Effector CD4-positive, alpha-beta T cell (primary cell): ENCODE results near the gene ARAP2.
A peak's percentile ranks its signal among the peaks of the same experiment; 100 is the strongest.

ENCODE experiments used
- DNase-seq: peaks from one replicate; pipeline ENCODE4 v3.0.0-alpha.2; 2020
- total RNA-seq: gene quantifications from one replicate; lab custom pipeline; 2026; lab: John Stamatoyannopoulos, UW

The ARAP2 gene, protein sequence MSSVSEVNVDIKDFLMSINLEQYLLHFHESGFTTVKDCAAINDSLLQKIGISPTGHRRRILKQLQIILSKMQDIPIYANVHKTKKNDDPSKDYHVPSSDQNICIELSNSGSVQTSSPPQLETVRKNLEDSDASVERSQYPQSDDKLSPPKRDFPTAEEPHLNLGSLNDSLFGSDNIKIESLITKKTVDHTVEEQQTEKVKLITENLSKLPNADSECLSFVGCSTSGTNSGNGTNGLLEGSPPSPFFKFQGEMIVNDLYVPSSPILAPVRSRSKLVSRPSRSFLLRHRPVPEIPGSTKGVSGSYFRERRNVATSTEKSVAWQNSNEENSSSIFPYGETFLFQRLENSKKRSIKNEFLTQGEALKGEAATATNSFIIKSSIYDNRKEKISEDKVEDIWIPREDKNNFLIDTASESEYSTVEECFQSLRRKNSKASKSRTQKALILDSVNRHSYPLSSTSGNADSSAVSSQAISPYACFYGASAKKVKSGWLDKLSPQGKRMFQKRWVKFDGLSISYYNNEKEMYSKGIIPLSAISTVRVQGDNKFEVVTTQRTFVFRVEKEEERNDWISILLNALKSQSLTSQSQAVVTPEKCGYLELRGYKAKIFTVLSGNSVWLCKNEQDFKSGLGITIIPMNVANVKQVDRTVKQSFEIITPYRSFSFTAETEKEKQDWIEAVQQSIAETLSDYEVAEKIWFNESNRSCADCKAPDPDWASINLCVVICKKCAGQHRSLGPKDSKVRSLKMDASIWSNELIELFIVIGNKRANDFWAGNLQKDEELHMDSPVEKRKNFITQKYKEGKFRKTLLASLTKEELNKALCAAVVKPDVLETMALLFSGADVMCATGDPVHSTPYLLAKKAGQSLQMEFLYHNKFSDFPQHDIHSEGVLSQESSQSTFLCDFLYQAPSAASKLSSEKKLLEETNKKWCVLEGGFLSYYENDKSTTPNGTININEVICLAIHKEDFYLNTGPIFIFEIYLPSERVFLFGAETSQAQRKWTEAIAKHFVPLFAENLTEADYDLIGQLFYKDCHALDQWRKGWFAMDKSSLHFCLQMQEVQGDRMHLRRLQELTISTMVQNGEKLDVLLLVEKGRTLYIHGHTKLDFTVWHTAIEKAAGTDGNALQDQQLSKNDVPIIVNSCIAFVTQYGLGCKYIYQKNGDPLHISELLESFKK (N-terminal part only)
- 175 reads per million, percentile 91 among the genes with 10 or more reads in this experiment for total RNA-seq

GRCh38 chr4:36244257-36245082, at the start of gene ARAP2:
ARAP2 (minus strand) TSS chr4:36244514; CDS start chr4:36229486, 15,028 bp downstream.
- peak; percentile 63 for DNase-seq

DNA sequence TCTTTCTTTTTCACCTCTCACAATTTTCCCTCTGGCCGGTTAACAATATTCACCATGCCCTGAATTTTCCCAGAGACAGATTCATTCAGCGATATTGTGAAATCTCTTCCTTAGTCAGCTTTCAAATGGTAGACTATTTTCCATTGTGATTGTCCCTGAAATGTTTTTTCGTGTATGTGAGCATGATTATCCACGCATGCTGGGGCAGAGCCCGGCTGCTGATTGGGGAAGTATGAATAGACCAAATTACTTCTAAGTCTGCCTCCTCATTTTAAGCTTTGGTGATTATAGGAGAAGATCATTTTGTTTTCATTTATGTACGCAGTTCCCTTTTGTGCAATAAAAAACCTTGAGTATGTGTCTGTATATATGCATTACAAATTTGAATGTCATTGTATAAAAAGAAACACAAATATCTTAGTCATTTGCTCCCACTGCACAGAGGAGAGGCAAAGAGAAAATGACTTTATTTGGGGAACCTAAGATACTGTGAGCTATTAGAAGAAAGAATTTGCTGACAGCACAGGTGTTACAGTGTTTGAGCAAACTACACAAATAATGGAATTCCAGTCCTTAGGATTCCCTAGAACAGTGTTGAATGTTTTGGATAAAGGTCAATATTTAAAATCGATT, 48.4 kb upstream of the ARAP2 start:
- DNase-seq: no peak

DNA sequence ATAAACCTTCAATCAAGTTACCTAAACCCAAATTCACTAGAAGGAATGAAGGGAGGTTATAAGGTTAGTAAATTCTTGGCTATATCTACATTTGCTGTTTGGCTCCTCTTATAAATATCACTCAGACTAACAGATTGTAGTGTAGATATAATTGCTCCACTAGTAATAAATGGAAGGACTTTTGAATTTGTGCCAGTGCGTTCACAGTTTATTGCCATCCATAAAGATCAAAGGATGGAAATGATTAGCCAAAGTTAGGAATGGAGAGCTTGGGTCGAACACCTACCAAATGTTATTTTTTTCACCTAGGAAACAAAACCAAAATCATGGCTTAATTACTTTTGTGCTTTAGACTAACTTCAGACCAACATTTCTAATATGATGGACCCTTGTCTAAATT, 46.3 kb upstream of the ARAP2 start:
- DNase-seq: no peak

DNA sequence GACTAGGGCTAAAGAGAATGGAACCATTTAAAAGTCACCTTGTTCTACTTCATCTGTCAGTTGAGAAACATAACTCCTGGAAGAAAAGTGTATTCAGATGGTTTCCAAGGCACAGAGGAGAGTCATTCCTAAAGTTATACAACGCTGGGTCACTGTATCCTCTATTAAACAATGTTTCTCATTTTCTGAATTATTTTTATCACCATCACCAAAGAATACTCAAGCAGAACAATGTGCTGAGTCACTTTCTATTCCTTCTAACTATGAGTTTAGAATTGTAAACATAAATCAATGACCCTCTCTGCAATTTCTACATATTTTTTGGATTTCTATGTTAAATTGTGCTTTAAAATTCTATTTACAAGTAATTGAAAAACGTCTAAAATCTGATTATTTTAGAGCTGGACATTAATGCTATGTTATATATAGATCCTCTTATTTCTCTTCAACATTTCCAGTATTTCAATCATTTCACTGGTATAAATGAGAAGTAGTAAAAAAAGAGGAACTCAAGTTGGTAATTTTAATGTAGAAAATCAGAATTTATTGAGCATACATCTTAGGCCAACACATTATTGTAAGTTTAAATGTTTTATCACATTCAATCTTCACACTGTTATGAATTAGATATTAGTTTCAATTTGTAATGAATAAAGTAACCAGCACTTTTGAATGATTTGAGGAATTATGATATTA, 44.6 kb upstream of the ARAP2 start:
- no peak for DNase-seq

- DNase-seq: no peak
Measured at GRCh38 chr4:36286481-36286871, 42.2 kb upstream of the ARAP2 start.

DNA sequence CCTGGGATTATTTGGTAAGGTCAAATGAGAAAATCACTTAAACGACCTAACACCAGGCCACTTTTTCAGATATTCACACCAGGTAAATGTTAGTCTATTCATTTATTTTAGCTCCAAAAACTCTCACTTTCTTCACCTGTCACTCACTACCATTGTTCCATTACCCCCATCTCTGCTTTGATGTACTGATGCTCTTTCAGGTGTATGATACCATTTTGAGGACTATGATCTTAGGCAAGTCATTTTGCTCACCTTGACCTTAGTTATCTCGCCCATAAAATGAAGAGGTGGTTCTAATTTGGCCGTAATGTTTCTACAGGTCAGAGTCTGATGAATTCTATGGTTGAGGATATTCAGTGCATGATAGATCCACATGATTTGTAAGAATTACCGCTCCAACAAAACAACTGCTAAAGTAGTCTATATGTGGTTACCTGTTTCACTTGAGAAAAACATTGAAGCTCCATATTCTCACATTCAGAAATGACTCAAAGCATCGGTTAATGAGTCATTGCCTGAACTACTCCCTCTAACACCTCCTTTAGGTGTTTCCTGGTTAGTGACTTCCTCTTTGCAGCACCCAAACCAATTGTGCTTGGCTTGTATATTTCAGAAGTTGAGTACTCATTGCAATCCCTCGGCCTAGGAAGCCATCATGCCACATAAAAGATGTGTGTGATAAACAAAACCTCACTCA, 41.6 kb upstream of the ARAP2 start:
- DNase-seq: peak; percentile 44

DNA sequence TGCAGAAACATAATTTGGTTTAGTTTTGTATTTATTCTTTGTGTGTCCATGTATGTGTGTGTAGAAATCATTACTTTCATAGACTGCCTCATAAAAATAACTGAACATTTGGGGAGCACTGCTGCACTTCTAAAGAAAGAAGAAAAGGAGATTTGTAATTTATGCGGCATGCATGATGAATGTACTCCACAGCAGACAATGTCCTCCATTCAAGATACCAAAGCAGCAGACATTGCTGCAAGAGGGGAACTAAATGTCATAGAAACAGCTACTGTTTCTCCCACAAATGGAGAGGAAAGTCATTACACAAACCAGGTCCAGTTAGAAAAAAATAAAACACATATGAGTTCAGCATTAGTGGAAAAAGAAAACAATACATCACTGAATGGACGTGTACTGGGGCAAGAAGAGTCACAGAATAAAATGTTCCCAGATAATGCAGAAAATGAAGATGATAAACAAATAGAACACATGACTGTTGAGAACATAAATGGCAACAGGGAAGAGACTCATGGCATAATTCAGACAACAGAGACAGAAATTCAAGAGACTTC, 39.7 kb upstream of the ARAP2 start:
- no peak for DNase-seq

DNA sequence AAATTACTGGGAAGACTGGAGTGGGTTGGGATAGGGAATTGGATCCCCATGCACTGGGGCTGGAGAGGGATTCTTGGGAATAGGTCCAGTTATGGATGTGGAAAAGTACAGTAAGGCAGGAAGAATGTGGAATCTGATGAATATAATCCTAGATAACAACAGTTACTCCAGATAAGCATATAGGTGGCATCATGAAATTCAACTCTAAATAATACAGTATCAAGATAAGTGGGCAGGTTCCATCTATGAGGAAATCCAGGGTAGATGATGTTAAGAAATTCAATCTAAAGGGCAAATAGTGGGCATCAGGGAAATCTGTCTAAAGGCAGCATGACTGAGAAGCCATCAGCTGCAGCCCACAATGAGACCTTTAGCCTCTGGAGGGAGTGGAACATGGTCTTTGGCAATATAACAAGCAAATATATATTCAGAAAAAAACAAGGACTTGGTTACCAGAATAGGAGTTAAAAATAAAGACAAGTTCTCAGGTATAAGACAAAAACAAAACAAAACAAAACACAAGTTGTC, 38.3 kb upstream of the ARAP2 start:
- DNase-seq: no peak

- DNase-seq: no peak
Measured at GRCh38 chr4:36281384-36282106, 37.2 kb upstream of the ARAP2 start, which contains the start of gene DTHD1. DTHD1 (plus strand) TSS chr4:36281616; CDS start chr4:36281759, 143 bp downstream.

DNA sequence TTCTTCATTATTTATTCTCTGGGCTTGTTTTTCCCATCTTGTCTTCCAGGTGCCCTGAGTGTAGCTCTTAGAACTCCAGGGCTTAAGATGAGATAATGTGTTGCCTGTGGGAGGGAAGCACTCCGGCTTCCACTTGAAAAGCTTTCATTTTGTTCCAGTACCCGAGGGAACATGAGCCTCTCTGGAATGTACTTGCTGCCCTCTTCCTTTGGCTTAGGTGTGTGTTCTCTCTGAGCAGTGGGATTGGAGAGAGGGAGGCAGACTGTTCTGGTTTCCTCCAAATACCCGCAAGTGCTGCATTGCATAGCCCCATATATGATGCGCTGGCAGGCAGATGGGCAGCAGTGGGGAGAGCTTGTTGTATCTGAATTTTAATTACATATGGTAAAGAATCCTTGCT, 36.2 kb upstream of the ARAP2 start:
- no peak for DNase-seq

DNA sequence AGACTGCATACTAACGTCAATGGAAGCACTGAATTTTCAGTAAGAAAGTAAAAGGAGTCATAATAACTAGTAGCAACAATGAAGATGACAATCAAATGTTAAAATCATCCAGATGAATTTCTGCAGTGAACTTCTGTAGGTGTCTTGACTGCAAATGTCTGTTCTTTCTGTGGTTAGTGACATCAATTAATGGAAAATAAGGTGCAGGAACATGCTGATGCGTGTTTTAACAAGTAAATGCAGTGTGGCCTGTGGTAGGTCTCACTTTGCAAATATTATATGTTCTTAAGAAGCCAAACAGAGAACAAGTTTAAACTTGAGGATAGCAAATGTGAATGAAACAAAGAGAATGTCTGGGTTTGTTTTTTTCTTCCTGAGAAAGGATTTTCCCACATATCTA, 34.5 kb upstream of the ARAP2 start:
- DNase-seq: no peak

DNA sequence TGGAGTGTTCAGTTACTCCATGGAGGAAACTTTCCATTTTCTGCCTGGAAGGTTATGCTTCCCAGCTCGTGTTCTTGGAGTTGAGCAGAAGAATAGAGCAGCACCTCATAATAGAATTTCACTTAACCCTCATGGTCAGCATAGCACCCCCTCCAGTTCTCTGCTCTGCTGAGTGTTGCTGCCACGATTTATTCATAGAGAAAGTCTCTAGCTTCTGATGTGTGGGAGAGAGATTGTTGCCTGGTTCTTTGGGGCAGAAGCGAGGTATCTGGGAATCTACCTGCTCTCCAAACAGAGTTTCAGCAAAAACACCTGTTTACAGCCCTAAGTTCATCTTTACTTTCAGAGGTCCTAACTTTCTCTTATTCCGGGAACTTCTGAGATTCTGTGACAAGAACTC, 33.2 kb upstream of the ARAP2 start:
- DNase-seq: no peak

DNA sequence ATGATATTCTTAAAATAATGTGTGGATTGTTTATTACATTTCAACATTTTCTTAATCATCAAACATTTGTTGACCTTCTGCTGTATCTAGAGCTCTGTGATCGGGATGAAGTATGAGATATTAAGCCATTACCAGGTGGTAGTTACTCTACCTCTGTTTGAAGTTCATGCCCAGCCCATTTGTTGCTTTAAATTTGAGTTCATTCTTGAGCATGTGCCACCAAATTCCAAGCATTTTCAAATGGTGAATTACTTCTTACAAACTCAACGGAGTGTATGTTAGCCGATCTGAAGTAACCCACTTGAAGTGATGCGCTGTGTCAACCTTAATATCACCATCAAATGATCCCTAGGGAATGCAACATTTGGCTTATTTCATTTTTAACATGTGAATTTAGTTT, 29.8 kb upstream of the ARAP2 start:
- no peak for DNase-seq

DNA sequence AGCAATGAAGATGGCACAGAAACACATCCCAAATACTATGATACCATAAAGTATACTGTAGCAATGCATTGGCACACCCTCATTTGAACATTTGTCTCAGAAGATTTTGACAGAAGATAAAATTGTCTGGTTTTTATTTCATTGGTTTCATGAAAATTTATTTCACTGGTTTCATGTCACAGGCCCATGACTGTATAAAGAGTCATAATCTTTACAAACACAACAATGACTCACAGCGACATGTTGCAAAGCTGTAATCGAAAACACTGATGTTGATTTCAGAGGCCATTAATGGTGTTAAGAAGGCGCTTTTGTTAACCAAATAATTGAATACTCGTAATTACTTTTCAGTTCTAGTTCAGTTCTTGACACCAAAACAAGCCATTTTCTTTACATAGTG, 29.0 kb upstream of the ARAP2 start:
- no peak for DNase-seq

GRCh38 chr4:36269533-36270173, 25.3 kb upstream of the ARAP2 start:
- no peak for DNase-seq

DNA sequence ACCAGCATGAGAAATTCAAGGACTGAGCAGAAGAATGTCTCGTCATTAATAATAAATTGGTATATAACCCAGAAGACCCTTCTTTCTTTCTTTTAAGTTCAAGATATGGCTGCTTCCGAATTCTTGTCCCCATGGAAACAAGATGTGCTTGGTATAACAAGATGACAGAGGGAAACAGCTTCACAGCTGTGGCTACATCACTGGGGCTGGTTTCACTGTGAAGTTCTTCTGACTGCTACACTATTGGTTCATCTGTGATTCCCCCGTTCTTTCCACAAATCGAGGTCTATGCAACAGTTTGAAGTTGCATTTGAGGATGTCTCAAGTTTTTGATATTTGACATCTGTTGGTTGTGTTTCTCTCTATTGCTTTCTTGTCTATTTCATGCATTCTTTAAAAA, 24.8 kb upstream of the ARAP2 start:
- DNase-seq: peak; percentile 27

GRCh38 chr4:36267486-36268268, 23.4 kb upstream of the ARAP2 start:
- DNase-seq: no peak
